GM19467 (cell line): ENCODE data around the gene CMIP.
"Not testable (repeated sequence)": the region's sequence is repeated elsewhere in the genome, so short reads cannot be mapped to it uniquely, and the experiment has no call there.

Experiments
- ATAC-seq: cut with Tn5 transposase; IDR thresholded peaks from one replicate; pipeline ENCODE4 v1.9.1; 2021; ENCODE audit warnings: mild to moderate bottlenecking, moderate library complexity; ENCODE audit not compliant: unreplicated experiment

CMIP gene

DNA sequence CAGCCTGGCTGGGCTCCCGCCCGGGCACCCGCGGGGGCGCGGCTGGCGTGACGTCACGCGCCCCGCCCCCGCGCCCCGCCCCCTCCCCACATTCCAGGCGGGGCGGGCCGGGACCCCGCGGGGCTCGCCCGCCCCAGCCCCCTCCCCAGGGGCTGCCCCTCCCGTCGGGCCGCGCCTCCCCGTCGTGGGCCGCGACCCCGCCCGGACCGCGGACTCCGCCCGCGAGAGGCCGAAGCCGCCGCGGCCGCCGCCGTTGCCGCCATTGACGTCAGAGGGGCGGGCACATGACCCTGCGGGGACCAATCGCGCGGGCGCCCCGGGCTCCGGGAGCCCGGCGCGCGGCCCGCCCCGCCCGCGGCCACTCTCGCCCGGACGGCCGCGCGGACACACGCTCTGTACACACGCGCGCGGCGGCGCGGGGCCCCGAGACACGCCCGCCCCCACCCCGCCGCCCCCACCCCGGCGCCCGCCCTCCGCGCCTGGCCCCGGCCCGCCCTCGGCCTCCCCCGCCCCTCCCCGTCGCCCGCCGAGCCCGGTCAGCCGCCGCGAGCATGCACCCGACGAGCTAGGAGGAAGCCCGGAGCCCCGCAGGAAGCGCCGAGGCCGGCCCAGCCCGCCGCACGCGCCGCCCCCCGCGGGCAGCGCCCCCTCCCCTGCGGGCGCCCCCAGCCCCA, at the start of gene CMIP:
Gene CMIP (plus strand): TSS at position 361 of the 674 bp plus-strand sequence.
- ATAC-seq, result peak; percentile 79

DNA sequence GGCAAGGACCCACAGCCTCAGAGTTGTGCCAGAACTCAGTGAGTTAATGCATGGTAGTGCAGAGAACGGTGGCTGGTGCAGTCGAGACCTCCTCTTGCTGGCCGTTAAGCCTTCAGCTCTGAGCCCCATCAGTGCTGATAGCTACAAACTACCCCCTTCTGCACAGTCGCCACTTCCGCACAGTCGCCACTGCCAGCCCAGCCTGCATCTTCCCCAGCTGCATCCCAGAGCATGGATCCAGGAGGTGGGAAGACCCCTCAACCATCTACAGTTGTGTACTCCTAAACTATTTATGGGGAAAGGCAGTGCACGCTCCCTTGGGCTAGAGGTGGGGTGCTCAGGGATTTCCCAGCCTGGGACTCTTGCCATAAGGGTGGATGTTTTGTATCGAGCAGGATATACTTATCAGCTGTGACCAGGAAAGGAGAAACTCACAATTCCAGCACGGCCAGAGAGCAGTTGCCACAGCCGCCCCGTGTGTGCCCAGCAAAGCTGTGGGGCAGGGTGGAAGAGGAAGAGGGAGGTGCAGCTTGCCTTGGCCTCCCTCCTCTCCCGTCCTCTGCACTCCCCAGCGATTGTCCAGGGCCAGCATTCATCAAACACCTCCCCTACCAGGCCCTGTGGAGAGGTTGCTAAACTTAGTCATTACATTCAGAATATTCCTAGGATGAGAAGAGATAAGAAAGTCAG, 49.5 kb upstream of the CMIP start:
- no peak for ATAC-seq

DNA sequence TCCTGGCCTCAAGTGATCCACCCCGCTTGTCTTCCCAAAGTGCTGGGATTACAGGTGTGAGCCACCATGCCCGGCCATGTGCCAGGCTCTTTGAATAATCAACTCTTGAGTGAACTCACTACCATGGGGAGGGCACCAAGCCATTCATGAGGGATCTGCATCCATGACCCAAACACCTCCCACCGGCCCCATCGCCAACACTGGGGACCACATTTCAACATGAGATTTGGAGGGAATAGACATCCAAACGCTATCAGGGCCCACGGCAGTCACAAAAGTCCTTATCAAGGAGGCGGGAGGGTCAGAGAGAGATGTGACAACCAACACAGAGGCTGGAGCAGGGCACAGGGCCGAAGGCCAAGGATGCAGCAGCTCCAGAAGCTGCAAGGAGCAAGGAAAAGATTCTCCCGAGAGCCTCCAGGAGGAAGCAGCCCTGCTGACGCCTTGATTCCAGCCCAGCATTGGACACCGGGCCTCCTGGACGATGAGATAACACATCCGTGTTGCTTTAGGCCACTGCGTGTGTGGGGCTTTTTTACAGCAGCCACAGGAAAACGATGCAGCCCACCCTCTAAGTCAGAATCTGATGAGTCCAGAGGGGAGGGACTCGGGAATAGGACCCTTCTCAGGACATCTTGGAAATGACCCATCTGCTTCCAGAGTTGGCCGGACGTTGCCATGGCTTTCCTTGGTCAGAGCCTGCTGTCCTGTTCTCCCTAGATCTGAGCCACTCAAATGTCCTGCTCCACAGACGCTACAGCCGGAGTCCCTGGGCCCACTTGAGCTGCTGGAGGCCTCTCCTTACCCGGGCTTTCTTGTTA, 47.3 kb upstream of the CMIP start:
- no peak for ATAC-seq

DNA sequence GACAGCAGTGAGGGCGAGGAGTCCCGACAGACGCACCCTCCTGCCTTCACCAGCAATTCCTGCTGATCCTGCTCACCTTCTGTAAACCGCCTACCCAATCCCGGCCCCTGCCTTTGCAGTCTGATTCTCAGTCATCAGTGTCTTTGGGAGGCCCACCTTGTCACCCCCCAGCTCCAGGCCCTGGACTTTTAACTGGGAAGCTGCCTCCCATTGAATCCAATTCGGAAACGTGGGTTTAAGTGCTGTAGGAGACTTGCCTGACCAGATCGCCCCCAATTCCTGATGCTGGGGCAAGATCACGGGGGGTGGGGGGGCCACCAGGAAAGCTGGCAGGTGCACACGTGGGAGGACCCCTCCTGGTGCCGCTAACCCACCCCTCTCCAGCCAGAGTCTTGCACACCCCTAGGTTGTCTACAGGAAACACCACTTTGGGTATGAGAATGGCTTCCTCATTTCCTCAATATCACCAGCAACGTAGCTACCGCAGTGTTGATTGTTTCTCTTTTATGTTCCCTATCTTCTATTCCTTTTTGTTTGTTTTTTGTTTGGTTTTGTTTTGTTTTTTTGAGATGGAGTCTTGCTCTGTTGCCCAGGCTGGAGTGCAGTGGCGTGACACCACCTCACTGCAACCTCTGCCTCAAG, 46.6 kb upstream of the CMIP start:
- ATAC-seq, result no peak

DNA sequence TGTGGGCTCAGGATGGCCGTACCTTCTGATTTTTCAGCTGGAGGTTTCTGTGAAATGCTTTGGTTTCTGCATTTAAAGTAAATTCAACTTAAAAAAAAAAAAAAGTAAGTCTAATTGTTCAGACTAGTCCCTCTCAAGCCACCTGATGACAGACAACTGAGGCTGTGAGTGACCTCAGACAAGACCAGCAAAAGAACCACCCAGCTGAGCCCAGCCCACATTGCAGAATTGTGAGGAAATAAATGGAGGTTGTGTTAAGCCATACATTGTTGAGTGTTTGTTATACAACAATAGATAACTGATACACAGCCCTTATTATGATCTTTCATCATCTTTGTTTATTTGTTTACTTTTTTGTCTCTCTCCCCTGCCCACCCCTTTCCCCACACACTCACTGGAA, 44.7 kb upstream of the CMIP start:
- no peak for ATAC-seq

DNA sequence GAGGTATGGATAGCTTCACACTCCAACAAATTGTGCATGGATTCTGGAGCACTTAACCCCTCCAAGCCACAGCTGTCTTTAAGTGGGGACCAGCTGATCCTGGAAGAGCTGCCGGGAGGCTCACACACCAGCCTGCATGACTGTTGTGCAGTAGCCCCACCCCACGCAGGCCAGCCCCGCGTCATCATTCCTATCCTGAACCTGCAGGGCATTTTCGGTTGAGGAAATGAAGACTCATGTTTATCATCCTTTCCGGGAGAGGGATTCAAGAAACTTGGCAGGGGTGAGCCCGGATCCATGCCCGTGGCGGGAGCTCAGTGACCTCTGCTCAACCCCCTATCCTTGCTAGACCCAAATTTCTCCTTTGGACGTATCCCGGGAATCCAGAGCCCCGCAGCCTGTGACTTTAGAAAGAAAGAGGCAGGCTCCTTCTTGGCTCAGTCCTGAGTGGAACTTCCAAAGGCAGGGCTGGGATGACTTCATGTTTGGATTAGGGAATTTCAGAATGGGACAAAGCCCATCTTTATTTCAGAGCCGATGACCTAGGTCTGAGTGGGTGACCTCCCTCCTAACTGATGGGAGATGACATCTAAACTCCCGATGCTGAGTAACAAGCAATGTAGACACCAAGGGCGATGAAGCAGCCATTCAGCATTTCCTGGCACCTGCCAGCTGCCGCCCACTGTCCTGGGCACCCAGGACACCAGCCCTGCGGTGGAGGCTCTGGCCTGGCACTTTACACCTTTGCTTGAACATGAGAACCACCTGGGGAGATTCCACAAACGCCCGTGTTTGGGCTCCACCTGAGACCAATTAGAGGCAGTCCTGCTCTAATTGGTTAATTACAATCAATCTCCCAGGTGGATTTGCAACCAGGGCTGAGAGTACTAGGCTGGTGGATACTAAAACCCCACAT, 43.3 kb upstream of the CMIP start:
- no peak for ATAC-seq

DNA sequence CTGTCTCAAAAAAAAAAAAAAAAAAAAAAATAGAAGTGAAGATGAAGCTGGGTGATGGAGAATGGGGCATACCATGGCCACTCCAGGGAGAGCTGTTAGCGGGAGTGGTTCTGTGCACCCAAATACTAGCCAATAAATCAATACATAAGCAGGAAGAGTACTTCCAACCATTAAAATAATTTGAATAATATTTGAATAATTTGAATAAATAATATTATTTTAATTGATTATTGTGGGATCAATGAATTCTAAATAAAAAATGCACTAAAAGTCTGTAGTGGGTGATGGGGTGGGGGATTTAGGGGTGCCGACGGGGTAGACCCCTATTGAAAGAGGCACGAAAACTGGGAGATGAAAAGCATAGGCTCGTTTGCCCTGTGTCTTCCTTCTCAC, 41.4 kb upstream of the CMIP start:
- ATAC-seq, result no peak

DNA sequence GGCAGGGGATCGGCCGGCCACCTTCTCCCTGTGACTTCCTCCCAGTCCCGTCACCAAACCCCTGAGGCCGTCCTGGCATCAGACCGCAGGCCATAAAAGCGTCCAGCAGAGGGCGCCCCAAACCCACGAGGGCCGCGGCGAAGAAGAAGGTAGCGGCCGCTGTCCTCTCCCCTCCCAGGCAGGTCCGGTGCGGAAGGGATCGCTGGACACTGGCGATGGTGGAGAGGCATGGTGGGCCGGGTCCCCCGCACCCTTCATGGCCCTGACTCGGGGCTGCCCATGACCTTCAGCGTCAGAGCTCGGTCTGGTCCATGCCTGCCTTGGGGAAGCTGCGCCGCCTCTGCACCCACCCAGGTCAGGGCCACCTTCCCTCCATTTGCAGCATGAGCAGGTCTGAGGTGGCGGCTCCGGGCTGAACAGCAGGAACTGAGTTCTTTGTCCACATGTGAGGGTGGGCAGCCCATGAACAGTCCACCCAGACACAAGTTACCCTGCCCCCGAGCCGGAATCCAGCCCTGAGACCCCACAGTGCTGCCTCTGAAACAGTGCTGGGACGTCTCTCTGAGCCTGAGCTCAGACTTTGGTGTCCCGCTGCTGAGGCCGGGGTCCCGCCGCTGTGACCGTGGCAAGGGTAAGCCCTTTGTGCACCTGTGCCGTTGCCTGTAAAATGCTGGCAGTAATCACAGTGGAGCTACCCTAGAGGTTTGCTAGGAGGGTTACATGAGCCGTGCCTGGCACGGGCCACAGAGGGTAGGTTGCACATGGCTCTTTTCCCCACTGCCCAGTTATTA, 40.8 kb upstream of the CMIP start:
- ATAC-seq, result no peak

DNA sequence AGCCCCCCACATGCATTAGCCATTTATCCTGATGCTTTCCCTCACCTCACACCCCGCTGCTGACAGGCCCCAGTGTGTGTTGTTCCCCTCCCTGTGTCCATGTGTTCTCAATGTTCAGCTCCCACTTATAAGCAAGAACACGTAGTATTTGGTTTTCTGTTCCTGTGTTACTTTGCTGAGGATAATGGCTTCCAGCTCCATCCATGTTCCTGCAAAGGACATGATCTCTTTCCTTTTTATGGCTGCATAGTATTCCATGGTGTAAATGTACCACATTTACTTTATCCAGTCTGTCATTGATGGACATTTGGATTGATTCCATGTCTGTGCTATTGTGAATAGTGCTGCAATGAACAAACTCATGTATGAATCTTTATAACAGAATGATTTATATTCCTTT, 39.6 kb upstream of the CMIP start:
- not testable (repeated sequence) for ATAC-seq

DNA sequence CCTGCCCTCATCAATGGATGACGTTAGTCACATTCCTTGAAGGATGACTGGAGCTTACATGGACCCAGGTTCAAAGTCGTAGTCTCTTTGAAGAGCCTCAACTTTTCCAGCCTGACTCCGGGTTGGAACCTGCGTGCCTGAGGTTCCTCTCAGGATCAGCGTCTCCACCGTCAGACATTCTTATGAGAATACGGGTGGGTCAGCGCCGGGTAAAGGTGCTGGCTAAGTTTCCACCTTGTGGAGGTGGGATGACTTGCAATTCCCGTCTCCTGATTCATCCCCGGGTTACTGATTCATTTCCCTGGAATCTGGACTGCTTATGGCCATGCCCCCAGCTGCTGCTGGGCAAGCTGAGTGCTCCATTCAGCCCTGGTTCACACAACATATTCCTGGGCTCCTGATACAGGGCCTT, 38.9 kb upstream of the CMIP start:
- ATAC-seq, result no peak

DNA sequence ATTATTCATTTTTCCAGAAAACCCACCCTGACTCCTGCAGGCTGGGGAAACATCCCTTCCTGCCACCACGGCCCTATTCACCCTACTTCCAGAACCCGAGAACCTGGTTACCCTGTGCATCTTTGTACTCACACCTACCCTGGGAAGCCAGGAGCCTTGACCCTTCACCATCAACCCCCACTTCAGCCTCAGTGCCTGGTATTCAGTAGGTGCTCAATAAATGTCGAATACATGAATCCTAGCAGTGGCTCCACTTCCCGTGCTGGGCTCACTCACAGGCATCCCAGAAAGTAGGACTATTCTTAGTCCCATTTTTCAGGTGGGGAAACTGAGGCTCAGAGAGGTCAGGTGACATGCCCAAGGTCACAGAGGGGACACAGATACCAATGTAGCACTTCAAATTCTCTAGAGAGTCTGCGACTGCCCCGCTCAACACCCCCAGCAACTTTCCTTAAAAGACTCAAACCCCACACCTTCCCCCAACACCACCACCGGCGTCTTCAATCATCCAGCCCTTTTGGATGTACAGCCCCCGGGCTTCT, 36.1 kb upstream of the CMIP start:
- ATAC-seq, result no peak

DNA sequence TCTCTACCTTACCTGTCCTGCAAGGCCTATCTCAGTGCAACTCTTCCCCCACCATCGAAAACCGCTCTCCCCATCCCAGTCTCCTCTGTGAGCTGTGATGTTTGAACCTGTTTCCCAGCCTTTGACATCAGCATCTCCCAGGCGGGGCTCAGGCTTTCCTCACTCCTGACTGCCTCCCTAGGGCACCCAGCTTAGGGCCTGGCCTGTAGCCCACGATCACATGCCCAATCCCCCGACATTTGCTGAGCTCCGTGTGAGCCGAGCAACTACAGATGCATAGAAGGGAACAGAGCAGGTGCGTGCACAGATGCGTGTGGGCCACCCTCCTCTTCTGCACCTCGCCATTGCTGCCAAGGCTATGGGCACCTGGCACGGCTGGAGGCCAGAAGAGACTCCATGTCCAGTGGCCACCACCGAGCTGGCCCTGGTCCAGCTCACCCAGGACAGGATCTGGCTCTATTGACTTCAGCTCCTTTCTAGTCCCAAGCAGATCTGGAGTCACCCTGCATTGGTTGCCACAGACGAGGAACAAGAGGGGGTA, 35.5 kb upstream of the CMIP start:
- ATAC-seq, result no peak

DNA sequence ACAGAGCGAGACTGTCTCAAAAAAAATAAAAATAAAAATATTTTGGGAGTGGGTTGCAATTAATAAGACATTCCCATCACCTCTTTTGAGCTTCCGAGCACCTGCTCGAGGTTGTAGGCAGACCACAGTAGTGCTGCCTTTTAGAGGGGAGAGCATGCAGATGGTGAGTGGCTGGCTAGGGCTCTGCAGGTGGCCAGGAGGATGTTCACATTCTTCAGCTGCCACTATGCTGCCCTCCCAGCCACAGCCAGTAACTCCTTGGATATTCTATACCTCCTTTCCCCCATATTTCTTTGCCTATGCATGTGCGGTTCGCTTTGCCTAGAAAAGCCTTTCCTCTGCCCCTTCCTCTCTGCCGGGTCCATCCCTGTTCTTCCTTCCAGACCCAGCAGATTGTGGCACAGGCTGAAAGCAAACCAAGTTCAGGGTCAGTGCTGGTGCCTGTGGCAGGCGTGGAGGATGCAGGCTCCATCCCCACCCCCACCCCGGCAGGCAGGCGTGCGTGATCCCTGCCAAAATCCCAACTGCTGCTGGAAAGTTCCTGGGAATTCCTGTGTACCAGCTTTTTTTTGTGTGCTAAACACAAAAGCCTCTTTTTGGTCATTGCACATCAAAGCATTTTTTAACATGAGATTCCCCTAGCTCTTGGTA, 33.8 kb upstream of the CMIP start:
- ATAC-seq, result no peak

DNA sequence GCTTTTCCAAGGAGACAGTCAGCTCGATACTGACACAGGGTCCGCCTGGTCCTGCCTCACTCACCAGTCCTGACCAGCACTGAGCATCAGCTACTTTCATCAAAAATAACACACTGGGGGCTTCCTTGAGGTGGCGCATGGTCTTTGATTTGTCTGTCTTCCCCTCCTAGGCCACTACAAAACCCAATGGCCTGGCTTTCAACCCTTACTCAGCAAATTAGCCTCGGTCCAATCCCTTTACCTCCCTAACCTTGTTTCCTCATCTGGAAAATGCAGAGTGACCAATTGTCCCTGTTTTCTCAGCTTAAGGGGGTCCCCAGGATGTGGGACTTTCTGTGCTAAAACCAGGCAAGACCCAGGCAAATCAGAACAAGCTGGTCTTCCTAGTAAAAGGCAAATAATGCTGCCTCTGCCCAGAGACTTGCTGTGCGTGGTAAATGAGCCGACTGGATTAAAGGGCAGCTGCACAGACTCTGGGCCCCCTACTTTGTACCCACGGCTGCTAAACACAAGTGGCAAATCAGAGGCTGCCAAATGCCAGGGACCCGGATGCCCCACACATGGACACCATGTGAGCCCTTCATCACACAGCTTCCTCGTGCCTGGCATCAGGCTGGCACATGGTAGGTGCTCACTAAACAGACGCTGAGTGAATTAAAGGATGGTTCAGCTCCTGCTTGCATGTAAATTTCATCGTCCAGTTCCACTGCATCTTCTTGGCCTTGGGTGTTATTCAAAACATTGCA, 31.2 kb upstream of the CMIP start:
- ATAC-seq, result no peak

DNA sequence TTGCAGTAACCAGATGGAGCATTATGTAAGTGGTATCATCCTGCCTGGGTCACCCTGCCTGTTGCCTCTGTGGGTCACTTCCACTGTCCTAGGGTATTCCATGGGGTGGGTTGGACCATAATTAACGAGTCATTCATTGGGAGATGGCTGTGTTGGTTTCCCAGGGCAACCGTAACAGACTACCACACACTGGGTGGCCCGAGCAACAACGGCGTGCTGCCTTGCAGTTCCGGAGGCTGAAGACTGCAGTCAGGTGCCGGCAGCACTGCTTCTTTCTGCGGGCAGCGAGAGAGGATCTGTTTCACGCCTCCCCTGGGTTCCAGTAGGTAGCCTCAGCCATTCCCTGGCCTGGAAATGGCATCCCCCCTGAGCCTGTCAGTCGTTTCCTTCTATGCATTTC, 28.9 kb upstream of the CMIP start:
- ATAC-seq, result no peak

DNA sequence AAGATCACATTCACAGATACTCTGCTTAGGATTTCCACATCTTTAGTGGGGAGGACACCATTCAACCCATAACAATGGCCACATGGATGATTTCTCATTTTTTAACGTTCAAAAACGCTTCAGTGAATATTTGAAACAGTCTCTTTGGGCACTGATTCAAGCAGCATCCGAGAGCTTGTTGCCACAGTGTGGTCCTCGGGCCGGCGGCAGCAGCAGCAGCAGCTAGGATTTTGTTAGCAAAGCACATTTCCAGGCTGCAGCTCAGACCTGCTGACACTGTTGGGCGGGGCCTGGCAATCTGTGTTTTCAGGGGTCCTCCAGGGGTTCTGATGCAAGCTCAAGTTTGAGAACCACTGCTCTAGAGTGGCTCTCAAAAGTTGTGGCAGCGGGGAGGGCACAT, 27.9 kb upstream of the CMIP start:
- no peak for ATAC-seq

DNA sequence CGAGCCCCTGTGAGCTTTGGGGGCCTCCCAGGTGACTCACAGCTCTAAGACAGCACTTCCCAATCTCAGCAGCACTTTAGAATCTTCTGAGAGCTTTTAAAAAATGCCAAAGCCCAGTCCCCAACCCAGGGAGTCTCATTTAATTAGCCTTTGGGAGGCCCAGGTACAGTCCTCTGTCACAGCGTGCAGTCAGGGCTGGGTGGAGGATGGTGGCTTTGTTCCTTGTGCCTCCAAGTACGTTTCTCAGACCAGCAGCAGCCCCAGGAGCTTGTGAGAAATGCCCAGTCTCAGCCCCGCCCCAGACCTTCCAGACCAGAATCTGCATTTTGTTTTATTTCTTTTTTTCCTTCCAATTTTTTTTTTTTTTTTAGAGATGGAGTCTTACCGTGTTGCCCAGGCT, 27.4 kb upstream of the CMIP start:
- ATAC-seq, result no peak

DNA sequence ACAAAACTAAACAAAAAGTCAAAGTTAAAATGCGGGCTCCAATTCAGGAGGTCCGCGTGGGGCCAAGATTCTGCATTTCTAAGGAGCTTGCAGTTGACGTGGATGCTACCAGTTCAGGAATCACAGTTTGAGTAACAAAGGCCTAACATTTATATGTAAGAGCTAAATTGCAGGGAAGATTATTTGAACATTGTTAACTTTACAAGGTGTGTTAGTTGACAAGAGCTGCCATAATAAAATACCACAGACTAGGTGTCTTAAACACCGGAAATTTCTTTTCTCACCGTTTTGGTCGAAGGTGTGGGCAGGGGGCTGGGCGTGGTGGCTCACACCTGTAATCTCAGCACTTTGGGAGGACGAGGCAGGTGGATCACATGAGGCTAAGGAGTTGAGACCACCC, 24.8 kb upstream of the CMIP start:
- ATAC-seq, result no peak
